Fibroblast of peridontal ligament (primary cell): ENCODE data around the gene SLC25A24.
A peak's percentile ranks its signal among the peaks of the same experiment; 100 is the strongest.
"Not testable (repeated sequence)": the region's sequence is repeated elsewhere in the genome, so short reads cannot be mapped to it uniquely, and the experiment has no call there.

Experiments used
- DNase-seq: peaks from one replicate; pipeline ENCODE4 v3.0.0-alpha.2; 2010; ENCODE audit errors: extremely low read depth

Gene SLC25A24

DNA sequence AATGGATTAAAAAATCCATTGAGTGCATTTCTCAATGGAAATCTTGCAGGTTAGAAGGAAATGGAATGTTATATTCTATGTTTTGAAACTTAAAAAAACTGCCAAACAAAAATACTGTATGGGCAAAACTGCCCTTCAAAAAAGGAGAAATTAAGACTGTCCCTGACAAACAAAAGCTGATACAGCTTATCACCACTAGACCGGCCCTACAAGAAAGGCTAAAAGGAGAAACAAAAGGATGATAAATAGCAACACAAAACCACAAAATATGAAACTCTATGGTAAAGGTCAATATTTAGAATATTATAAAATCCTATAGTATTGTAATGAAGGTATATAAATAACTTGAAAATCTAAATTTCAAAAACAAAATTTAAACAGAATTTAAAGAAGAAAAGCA is 60.0 kb downstream of the SLC25A24 start:
- DNase-seq: no peak

DNA sequence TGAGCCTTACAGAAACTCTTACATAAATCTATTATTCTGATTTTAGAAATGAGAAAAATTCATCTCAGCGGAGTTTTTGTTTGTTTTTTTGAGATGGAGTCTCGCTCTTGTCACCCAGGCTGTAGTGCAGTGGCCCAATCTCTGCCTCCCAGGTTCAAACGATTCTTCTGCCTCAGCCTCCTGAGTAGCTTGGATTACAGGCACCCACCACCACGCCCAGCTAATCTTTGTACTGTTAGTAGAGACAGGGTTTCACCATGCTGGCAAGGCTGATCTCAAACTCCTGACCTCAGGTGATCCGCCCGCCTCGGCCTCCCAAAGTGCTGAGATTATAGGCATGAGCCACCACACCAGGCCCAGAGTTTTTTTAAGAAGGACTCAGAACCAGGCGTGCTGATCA is 60.6 kb downstream of the SLC25A24 start:
- DNase-seq: not testable (repeated sequence)

DNA sequence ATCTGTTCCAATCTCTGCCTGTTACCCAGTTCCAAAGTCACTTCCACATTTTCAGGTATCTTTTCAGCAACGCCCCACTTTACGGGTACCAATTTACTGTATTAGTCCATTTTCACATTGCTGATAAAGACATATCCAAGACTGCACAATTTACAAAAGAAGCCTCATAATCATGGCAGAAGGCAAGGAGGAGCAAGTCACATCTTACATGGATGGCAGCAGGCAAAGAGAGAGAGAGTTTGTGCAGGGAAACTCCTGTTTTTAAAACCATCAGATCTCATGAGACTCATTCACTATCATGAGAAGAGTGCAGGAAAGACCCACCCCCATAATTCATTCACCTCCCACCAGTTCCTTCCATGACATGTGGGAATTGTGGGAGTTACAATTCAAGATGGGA is 67.0 kb downstream of the SLC25A24 start:
- not testable (repeated sequence) for DNase-seq

DNA sequence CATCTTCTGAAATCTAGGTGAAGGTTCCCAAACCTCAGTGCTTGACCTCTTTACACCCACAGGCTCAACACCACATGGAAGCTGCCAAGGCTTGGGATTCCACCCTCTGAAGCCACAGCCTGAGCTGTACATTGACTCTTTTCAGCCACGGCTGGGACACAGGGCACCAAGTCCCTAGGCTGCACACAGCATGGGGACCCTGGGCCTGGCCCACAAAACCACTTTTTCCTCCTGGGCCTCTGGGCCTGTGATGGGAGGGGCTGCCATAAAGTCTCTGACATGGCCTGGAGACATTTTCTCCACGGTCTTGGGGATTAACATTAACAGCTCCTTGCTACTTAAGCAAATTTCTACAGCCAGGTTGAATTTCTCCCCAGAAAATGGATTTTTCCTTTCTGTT is 67.8 kb downstream of the SLC25A24 start:
- not testable (repeated sequence) for DNase-seq

DNA sequence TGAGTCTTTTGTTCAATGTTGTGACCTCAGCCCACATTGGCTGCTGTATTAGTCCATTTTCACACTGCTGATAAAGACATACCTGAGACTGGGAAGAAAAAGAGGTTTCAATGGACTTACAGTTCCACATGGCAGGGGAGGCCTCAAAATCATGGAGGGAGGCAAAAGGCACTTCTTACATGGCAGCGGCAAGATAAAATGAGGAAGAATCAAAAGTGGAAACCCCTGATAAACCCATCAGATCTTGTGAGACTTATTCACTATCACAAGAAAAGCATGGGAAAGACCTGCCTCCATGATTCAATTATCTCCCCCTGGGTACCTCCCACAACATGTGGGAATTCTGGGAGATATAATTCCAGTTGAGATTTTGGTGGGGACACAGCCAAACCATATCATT is 68.9 kb downstream of the SLC25A24 start:
- DNase-seq: not testable (repeated sequence)

DNA sequence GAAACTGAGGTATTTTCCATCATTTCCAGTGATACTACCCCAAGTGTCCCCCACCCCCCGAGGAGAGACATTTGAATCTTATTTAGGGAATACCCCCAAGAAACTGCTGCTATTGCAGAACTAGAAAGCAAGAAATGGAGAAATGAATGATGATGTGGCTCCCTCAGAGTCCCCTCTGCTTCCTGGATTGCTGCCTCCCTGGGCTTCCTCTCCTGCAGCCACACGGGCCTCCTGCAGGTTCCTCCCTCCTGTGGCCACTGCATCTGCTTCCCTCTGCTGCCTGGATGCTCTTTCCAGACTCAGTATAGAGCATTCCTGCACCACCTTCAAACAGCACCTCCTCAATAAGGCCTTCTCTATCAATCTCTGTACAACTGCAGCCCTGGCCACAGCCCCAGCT is 69.3 kb downstream of the SLC25A24 start:
- no peak for DNase-seq

DNA sequence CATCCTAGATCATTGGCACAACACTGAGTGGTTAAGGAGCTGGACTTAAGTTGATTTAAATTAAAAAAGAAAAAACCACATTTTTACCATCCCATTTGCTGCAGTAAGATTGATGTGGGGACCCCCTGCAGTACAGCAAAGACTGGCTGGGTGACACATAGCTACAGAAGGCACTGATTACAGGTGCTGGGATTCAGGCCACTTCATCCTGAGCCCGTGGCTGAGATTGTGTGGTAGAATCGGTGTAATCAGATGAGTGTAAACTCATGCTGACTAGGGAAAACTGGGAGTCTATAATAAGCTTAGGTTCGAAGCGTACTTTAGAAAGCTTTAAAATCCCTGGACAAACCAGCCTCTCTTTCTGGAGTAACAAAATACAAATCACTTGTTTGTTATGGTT is 70.1 kb downstream of the SLC25A24 start:
- no peak for DNase-seq

DNA sequence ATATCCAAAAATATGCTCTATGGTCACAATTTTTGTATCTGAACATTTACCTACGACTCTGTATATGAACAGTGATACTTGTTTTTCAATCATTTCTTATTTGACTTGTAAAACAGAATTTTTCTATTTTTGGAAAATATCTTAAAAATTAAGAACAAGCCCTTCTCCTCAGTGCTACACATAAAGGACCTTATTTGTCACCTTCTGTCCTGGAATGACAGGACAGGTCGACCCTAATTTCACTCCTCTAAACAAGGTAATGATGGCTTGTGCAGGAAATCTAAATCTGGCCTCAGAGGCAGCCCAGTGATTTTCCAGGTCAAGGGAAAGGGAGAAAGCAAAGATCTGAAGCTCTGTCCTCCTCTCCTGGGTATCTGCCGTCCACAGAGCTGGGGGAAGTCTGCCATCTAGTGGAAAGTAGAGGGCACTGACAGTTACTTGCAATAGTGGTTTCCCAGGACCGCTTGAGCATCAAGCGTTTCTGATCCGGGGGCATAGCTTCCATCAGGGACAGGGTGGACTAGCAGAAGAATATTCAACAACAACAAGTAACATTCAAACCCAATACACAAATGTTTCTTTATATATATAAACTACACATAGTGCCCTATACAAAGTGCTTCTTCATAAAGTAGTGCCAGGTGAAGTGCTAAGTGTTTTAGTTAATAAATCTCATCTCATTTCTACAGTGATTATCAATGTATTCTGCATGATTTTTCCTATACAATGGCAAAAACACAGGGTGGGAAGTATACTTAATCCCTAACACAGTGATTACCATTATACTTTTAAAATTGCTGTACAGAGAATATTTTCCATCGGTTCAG is 74.6 kb downstream of the SLC25A24 start:
- peak; percentile 86 for DNase-seq

DNA sequence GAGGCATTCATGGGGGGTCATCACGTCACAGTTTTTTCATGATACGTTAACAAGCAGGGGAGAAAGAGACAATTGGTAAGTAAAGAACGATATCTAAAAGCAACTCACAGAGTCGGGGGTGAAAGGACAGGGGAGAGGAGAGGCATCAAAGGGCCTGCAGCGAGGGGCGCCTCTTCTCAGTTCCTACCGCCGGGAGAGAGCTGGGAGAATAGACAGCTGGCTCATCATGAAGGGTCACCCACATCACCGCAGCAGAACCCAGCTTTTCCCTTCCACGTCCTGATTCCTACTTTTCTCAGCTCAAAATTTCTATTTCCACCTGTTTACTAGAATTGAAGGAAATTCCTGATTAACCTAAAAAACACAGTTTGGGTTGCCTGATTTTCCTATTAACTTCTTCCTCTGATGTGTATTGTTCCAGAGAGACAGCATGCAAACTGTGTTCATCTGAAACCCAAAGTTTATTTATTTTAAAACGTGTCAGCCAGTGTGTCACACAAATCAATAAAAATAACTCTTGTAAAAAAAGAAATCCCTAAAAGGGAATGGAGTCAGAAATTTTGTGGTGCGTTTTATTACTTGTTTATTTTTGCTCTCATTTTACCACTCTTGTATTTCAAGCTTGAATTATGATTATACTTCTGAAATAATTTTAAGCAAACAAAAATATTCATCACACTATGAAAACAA is 75.4 kb downstream of the SLC25A24 start:
- no peak for DNase-seq

DNA sequence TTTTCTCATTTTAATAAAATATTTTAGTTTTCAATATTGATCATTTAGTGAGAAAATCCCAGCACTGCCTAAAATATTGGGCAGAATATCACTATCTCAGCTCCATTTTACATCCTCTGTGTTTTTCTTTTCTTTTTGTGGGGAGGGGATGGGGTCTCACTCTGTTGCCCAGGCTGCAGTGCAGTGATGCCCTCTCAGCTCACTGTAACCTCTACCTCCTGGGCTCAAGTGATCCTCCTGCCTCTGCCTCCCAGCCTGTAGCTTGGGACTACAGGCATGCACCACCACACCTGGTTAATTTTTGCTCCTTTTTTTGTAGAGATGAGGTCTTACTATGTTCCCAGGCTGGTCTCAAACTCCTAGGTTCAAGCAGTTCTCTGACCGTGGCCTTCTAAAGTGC is 76.1 kb downstream of the SLC25A24 start:
- no peak for DNase-seq

DNA sequence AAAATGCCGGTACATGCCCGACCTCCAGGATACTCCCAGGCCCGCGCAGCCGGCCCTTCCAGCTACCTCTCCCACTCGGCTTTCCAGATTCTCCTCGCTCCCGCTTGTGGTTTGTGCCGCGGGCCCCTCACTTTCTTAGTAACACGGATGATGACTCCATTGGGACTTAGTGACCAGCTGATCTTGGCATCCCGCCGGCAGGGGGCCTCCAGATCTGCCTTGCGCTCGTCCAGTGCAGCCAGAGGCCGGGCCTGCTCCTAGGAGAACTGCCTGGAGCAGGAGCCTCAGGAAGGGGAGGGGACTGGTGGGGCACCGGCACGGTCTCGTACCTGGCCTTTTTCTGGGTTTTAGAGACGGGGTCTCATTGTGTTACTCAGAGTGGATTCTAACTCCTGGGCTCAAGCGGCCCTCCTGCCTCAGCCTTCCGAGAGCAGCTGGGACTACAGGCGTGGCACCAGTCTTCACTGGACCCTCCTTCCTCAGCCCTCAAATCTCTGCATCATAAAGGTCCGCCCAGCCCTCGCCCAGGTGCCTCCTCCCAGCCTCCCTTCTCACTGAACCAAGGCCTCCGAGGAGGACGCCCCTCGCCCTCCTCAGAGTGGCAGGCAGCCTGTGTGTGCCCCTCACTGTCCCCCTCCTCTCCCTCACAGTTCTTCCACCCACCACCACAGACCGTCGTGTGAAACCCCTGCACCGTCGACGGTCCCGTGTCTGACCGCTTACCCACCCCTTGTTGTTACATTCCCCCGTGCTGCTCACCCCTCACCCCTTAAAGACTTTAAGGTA is 78.6 kb downstream of the SLC25A24 start:
- no peak for DNase-seq

DNA sequence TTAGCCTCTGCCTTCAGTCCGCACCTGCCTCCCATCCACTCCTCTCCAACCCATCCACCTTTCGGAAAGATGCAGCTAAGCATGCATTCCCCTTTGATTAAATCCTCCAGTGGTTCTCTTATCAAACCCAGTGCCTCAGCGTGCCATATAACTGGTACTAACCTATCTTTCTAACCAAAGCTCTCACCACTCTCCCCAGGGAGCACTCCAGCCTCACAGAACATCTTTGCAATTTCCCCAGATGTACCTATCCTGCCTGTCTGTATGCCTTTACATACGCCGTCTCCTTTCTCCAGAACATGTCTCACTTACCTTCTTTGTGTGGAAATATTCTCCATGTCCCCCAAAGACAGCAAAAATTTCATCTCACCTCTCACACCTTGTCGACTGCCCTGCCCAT is 80.0 kb downstream of the SLC25A24 start:
- DNase-seq: no peak

DNA sequence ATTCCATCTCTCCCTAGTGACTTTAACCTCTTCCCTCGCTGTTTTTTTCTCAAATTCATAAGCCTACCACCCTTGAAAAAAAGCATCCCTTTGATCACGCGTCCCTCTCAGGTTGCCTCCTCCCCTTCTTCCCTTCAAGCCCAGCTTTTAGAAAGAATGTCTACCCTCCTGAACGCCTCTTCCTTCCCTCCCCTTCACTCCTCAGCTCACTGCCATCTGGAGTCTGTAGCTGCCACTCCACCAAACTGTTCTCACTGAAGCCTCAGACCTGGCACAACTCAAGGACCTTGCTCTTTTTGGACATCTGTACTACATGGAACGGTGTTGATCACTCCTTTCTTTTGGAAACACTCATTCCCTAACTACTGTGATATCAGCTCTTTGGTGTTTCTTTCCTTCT is 80.6 kb downstream of the SLC25A24 start:
- DNase-seq: no peak

DNA sequence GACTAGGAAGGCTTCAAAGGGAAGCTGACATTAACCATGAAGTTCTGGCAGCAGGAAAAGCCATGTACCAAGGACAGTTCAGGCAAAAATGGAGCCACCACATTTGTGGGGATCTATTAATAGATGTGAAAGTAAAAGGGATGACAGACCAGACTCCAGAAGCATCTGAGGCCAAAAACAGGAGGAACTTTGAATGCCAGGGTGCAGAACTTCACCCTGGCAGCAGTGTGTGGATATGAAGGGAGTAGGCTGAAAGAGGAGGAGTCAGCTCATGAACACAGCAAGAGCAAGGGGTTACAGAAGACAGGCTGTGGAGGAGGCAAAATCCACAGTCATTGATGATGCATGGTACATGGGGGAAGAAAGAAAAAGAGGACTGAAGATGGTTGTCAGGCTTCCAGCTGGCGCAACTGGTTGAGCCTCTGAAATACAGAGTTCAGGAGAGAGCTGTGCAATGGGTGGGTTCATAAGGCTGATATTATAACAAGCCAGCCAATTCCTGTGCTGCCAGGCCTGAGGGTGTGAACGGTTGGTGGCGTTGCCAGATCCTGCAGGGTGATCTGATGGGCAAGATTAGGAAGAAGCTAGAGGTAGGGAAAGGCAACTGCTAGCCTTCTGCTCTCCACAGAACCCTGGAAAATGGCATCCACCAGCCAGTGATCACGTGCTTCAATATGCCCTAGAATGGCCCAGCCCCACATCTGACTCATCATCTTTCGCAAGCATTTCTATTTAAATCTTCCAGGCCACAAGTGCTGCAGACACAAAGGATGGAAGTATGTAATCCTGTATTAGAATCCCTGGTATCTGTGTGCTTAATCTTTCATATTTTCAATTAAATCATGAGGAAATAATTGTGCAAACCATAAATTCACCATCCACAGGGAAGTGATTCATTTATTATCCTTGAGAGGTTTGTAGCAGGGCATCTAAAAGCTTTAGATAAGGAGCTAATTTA is 81.9 kb downstream of the SLC25A24 start:
- DNase-seq: peak; percentile 88

DNA sequence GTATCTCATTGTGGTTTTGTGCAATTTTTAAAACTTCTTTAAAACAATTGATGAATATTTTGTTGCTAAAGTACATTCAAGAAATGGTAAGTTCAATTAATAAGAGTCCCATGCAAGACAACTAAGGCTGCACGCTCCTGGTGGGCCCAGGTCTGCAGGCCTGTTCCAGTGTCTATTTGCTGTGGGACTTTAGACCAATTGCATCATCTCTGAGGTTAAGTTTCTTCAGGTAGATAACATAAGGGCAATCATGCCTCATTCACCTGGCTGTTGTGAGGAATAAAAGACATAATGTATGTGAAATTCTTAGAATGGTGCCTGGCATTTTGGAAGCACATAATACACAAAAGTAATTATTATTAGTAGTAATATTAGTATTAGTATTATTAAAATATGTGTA is 82.9 kb downstream of the SLC25A24 start:
- DNase-seq: no peak

DNA sequence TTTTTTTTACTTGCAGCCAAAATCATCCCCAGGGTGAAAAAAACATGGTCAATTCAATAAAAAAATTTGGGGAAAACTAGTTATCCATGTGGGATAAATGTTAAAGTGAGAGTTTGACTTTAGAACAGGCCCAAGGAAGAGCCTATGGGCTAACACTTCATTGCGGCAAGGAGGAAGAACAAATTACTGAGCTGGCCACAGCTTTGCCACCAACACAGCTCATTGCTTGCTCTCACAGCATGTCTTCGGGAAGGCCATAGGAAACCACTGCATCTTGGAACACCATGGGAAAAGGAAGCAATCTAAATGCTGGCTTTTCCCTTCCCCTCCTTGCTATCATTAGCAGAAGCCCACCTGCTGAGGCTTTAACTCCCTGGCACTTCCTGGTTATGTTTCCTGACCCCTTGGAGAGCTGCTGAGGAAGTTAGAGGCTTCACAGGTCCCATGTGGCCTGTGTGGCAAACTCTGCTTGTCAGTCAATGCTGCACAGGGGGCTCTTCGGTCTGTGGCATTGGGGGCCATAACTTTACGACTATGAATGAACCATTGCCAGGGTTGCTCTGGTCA is 86.0 kb downstream of the SLC25A24 start:
- no peak for DNase-seq

DNA sequence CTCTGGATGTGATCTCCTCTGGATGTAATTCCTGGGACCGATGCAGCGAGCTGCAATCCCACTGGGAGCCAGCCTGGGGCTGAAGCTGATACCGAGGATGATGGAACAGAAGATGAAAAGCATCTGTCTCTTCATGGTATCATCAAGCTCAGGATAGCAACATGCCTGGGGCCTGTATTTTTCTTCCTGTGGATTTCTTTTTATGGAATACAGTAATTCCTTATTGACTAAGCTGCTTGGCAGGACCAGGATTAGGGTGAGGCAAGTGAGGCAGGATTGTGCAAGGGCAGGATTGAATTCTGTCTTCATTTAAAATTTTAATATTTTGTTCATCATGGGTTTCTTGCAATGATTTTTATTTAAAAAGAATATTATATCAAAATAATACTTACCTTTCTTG is 86.6 kb downstream of the SLC25A24 start:
- DNase-seq: peak; percentile 38

DNA sequence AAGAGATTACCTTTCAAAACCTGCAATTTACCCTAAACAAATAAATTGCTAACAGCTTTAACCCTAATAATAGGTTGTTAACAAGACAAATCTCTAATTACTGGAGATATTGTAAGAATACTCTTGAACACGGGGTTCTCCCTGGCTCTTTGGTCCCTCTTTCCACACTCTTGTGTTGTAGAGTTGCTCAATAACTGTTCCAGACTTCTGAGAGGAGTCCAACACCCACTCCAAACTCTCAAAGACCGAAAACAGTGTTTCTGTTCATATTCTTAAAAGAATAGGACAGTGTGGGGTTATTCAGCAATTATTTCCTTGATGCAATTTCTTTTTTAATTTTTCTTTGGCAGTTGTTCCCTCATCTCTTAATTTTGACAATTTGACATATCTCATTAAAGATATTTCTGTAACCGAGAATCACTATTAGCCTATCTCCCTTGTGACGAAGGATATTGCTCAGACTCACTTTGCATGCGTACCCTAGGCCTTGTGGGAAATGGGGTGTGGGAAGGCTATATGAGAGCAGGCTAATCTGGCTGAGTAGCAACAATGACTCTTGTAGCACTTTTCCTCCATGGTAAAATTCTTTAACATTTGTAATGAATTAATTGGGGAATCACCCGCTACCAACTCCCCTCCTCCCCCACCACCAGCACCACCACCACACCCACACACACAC is 90.7 kb downstream of the SLC25A24 start:
- no peak for DNase-seq

DNA sequence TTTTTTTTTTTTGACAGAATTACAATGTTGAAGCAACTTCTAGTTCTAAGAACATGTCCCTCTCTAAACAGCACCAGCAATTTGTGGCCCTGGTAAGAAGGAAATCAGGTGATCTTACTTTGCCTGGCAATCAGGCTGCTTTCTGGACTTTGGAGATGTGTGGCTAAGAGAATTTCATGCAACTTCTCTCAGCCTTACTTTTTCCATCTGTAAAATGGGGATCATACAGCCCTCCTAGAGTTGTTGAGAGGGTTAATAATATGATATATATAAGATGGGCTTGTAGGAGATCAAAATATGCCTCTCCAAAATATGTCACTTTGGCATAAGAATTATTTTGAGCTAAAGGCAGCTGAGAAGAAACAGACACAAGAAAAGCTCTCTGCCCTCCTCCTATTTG is 92.0 kb downstream of the SLC25A24 start:
- no peak for DNase-seq

DNA sequence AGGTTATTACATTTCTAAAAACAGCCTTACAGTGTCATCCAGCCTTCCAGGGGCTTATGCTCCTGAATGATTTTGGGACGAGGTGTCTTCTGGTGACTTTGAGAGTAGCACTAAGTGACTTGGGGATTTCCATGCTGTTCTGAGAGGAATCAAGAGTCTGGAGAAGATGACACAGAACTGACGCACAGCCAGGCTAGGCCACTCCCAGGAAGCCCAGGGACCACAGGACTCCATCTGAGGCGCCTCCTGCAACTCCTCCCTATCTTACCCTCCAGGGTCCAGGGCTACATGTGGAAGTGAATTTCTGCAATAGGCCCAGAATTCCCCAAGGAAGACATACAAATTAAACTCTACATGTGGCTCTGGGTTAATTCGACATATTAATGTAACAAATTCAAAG is 92.5 kb downstream of the SLC25A24 start:
- DNase-seq: peak; percentile 46

DNA sequence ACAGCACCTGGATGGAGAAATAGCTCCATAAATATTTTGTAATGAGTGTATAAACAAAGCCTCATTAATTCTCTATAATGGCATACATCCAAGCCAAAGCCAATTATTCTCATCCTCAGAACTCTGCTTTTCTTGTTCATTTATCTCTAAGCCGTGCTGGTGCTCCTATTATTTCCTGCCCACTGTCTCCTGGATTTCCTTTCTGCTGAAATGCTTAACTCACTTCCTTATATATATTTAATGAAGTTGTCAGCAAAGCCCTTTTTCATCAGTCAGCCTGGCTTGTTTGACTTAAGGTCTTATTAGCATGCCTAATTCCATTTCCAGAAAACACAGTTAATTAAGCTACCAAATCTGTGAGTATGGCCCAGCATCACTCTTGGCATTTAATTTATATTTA is 93.4 kb downstream of the SLC25A24 start:
- no peak for DNase-seq
